ENCODE data around the gene CHIC1.

DNA sequence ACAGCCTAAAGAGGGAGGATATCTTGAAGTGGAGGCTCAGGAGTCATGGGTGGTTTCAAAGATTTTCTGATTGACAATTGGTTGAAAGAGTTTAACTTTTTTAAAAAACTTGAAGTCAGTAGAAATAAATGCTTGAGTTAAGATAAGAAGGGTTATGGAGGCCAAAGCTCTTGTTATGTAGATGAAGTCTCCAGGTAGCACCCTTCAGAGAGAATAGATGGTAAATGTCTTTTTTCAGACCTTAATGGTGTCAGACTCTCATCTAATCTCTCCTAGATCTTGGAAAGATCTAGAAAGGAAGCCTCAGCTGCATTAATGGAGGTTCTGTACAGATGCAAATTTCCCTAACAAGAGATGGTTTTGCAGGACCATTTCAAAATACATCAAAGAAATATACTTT lies 6.8 kb upstream of the CHIC1 start:
- no peak for TF ChIP-seq EZH2 (IDR thresholded peaks at IDR 0.05; ENCODE audit: borderline replicate concordance, low read length)
- TF ChIP-seq, protein P1, sequence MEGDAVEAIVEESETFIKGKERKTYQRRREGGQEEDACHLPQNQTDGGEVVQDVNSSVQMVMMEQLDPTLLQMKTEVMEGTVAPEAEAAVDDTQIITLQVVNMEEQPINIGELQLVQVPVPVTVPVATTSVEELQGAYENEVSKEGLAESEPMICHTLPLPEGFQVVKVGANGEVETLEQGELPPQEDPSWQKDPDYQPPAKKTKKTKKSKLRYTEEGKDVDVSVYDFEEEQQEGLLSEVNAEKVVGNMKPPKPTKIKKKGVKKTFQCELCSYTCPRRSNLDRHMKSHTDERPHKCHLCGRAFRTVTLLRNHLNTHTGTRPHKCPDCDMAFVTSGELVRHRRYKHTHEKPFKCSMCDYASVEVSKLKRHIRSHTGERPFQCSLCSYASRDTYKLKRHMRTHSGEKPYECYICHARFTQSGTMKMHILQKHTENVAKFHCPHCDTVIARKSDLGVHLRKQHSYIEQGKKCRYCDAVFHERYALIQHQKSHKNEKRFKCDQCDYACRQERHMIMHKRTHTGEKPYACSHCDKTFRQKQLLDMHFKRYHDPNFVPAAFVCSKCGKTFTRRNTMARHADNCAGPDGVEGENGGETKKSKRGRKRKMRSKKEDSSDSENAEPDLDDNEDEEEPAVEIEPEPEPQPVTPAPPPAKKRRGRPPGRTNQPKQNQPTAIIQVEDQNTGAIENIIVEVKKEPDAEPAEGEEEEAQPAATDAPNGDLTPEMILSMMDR (IDR thresholded peaks at IDR 0.05; ENCODE audit: low read length) = no peak

Measured in OCI-LY1 (cell line).